HEK293T (cell line): ENCODE measurements around the gene LIAS.

Experiments used
- CTBP1 ChIP-seq: fragments of 450-650 bp; IDR thresholded peaks from 2 replicates; pipeline ENCODE4 v1.6.1; 2016; ENCODE audit warnings: borderline replicate concordance
- ELF4 ChIP-seq: fragments of 450-650 bp; IDR thresholded peaks from 2 replicates; pipeline ENCODE4 v1.6.1; 2017; ENCODE audit warnings: antibody characterized with exemption
- FOXK2 ChIP-seq: fragments of 450-650 bp; IDR thresholded peaks from 2 replicates; pipeline ENCODE4 v1.6.1; 2016; ENCODE audit warnings: mild to moderate bottlenecking
- FOXM1 ChIP-seq: fragments of 450-650 bp; IDR thresholded peaks from 2 replicates; pipeline ENCODE4 v1.6.1; 2017; ENCODE audit warnings: mild to moderate bottlenecking, borderline replicate concordance
- L3MBTL2 ChIP-seq: fragments of 450-650 bp; conservative IDR thresholded peaks from 2 replicates; pipeline ENCODE4 v1.6.1; 2016; ENCODE audit warnings: mild to moderate bottlenecking
- NFRKB ChIP-seq: fragments of 450-650 bp; IDR thresholded peaks from 2 replicates; pipeline ENCODE4 v1.6.1; 2016; ENCODE audit warnings: mild to moderate bottlenecking, moderate library complexity
- SP1 ChIP-seq: fragments of 450-650 bp; IDR thresholded peaks from 2 replicates; pipeline ENCODE4 v1.6.1; 2017
- SUZ12 ChIP-seq: fragments of 450-650 bp; IDR thresholded peaks from 2 replicates; pipeline ENCODE4 v1.6.1; 2016; ENCODE audit warnings: mild to moderate bottlenecking
- TARDBP ChIP-seq: fragments of 450-650 bp; IDR thresholded peaks from 2 replicates; pipeline ENCODE4 v1.6.1; 2016
- ZNF384 ChIP-seq: fragments of 450-650 bp; IDR thresholded peaks from 2 replicates; pipeline ENCODE4 v1.6.1; 2016
- TF ChIP-seq, protein P1 (sequence below): fragments of 450-650 bp; IDR thresholded peaks from 2 replicates; pipeline ENCODE4 v1.6.1; 2016

DNA sequence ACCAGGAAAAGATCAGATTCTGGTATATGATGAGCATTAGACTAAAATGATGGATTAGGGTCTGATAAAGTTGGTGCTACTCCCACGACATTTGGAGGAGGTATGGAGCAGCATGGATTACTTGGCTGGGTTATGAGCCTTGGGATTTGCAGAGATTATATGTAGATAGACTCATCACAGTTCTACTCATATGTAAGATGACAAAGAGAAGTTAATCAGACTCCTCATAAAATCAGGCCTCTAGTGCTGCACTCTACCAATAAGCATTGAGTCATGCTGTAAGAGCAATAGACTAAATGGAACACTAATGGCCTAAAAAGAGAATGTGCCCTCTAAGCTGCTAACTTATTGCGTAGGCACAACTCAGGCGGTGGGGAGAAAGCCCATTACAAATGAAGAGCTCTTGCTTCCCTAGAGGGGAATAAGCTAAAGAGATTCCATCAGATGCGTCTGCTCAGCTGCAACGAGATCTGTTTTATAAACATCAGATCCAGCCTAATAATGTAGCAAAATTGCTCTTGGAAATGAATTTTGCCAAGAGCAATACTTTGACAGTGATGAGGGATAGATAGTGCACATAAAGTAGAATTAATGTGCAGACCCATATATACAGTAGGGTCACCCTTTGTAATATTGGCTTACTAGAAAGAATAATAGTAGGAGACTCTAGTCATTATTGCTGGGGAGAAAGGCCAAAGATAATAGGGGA, 17.5 kb downstream of the LIAS start:
- TF ChIP-seq SP1 (no peak), L3MBTL2 (no peak), TARDBP (no peak), FOXK2 (no peak), FOXM1 (no peak), SUZ12 (no peak), NFRKB (no peak), CTBP1 (no peak), ZNF384 (no peak), ELF4 (no peak)
- TF ChIP-seq, protein P1, sequence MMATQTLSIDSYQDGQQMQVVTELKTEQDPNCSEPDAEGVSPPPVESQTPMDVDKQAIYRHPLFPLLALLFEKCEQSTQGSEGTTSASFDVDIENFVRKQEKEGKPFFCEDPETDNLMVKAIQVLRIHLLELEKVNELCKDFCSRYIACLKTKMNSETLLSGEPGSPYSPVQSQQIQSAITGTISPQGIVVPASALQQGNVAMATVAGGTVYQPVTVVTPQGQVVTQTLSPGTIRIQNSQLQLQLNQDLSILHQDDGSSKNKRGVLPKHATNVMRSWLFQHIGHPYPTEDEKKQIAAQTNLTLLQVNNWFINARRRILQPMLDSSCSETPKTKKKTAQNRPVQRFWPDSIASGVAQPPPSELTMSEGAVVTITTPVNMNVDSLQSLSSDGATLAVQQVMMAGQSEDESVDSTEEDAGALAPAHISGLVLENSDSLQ, result no peak
